HFFc6 (cell line): ENCODE data around the gene CCL1. TPM values are rescaled to one million over a fixed set of nuclear protein-coding genes. Genes with fewer than 3 reads are reported as not detected.

Experiments
- DNase-seq: peaks from one replicate; pipeline ENCODE4 v3.0.0-alpha.2; 2018
- H3K27ac Mint-ChIP-seq: 2 replicates; pipeline ENCODE4 v1.8.0; 2020; ENCODE audit warnings: mild to moderate bottlenecking, mixed read lengths
- H3K27me3 Mint-ChIP-seq: 2 replicates; pipeline ENCODE4 v1.8.0; 2021; ENCODE audit warnings: mild to moderate bottlenecking, moderate library complexity, mixed read lengths; ENCODE audit not compliant: insufficient read depth
- H3K36me3 Mint-ChIP-seq: 2 replicates; pipeline ENCODE4 v1.8.0; 2021; ENCODE audit warnings: low read depth, mixed read lengths
- H3K4me1 Mint-ChIP-seq: 2 replicates; pipeline ENCODE4 v1.8.0; 2020; ENCODE audit warnings: low read depth, mixed read lengths
- H3K4me3 Mint-ChIP-seq: 2 replicates; pipeline ENCODE4 v1.8.0; 2020; ENCODE audit warnings: mild to moderate bottlenecking, moderate library complexity, mixed read lengths
- H3K9me3 Mint-ChIP-seq: 2 replicates; pipeline ENCODE4 v1.8.0; 2020; ENCODE audit warnings: mild to moderate bottlenecking, mixed read lengths
- total RNA-seq, 6 experiments: library from RNA; stranded (reverse); fragmentation: NEBNext Ultra II Directional; extraction: Animal tissue kit (Norgen Biotek cat#: 25700); gene quantifications; 2 replicates in 1 of 6; 3 replicates in 5 of 6; pipeline ENCODE4 v1.2.3, GENCODE V29; 2021
- TF ChIP-seq, protein P1 (sequence below): fragments of 200-600 bp; sonication (generic); IDR thresholded peaks from 2 replicates; pipeline ENCODE4 v1.5.0; 2021; ENCODE audit warnings: antibody characterized with exemption, mild to moderate bottlenecking

Gene CCL1
- total RNA-seq, 6 experiments from 2014 or later: 0.55 TPM; not detected in 5

DNA sequence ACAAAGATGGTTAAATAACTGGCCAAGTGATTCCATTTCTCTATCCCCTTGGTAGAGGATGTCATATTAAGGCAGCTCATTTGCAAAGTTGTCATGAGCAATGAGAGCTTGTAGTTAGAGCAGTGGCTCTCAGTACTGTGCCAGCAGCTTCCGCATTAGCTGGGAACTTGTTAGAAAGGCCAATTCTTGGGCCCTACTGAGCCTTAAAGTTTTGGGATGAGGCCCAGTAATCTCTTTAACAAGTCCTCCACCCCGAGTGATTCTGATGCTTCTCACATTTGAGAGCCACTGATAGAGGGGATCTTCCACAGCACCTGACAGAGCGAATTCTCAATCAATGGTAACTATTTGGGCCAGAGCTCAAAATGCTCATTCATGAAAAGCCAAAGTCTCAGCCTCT, 20.2 kb upstream of the CCL1 start:
- peaks cover 9% of the 10 kb centered on the region for H3K4me1 Mint-ChIP-seq
- no peak overlapping the region for H3K27ac Mint-ChIP-seq
- H3K4me3 Mint-ChIP-seq: no peak overlapping the region
- no peak for DNase-seq
- no peaks in the 10 kb centered on the region for H3K36me3 Mint-ChIP-seq
- TF ChIP-seq, protein P1, sequence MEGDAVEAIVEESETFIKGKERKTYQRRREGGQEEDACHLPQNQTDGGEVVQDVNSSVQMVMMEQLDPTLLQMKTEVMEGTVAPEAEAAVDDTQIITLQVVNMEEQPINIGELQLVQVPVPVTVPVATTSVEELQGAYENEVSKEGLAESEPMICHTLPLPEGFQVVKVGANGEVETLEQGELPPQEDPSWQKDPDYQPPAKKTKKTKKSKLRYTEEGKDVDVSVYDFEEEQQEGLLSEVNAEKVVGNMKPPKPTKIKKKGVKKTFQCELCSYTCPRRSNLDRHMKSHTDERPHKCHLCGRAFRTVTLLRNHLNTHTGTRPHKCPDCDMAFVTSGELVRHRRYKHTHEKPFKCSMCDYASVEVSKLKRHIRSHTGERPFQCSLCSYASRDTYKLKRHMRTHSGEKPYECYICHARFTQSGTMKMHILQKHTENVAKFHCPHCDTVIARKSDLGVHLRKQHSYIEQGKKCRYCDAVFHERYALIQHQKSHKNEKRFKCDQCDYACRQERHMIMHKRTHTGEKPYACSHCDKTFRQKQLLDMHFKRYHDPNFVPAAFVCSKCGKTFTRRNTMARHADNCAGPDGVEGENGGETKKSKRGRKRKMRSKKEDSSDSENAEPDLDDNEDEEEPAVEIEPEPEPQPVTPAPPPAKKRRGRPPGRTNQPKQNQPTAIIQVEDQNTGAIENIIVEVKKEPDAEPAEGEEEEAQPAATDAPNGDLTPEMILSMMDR: no peak
- H3K9me3 Mint-ChIP-seq: no peaks in the 10 kb centered on the region
- peaks cover 4% of the 10 kb centered on the region for H3K27me3 Mint-ChIP-seq

DNA sequence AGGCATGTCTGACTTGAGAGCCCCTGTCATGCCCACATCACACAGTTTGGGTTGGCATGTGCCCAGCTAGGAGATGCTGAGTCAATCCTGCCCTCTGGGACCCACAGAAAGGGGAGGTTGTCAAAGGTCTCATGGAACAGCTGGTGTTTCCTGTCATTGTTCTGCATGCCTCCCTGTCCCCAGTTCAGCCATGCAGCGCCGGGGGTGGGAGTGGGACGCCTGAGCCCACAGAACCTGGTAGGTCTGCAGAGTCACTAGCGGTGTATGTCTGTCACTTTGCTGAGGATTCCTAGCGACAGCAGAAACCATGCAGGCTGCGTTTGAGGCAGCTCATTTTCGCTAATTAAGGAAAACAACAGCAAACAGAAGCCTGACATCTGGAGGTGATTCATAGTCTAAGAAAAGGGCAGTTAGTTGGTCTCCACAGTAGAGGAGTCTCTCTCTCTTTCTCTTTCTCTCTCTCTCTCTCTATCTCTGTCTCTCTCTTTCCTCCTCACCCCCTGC, 19.6 kb upstream of the CCL1 start:
- no peaks in the 10 kb centered on the region for H3K9me3 Mint-ChIP-seq
- H3K36me3 Mint-ChIP-seq: no peaks in the 10 kb centered on the region
- H3K27me3 Mint-ChIP-seq: peaks cover 4% of the 10 kb centered on the region
- no peak overlapping the region for H3K27ac Mint-ChIP-seq
- no peak overlapping the region for H3K4me3 Mint-ChIP-seq
- no peak for DNase-seq
- TF ChIP-seq, protein P1: no peak
- peaks cover 9% of the 10 kb centered on the region for H3K4me1 Mint-ChIP-seq

DNA sequence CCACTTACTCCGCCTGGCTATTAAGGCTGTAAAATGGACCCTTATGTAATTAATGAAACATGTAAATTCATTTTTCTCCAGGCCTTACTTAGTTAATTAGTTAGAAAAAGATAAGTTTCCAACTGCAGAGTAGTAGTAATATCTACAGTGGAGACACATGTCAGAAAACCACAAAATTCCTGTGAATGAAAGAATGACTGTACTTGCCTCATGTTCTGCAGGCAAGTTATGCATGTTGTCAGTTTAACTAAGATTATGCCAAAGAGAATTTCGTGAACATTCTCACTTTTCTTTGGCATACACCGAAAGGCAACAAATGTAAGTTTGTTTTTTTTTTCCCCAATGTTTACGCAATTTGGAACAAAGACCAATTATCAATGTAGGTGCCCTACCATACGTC, 16.8 kb upstream of the CCL1 start:
- H3K4me3 Mint-ChIP-seq: no peak overlapping the region
- H3K27me3 Mint-ChIP-seq: peaks cover 6% of the 10 kb centered on the region
- TF ChIP-seq, protein P1: no peak
- H3K4me1 Mint-ChIP-seq: no peaks in the 10 kb centered on the region
- H3K27ac Mint-ChIP-seq: no peak overlapping the region
- DNase-seq: no peak
- no peaks in the 10 kb centered on the region for H3K9me3 Mint-ChIP-seq
- H3K36me3 Mint-ChIP-seq: no peaks in the 10 kb centered on the region

DNA sequence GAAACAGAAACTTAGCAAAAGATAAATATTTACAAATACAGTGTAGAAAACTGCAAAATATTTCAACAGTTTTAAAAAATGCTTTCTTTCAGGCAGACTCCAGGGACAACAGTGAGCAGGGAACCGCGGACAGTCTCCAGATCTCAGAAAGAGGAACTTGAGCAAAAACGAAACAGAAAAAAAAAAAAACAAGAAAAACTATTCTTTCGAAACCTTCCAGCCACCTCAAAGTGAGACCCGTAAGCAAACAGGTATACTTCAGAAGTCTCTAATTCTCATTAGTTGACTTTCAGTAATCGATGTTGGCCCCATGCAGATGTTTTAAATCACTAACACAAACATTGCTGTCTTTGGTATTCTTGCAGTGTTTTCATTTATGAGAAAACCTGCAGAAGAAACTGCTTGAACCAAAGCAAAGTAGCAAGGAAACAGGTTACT, 15.7 kb upstream of the CCL1 start:
- H3K4me1 Mint-ChIP-seq: no peaks in the 10 kb centered on the region
- no peak for DNase-seq
- H3K4me3 Mint-ChIP-seq: no peak overlapping the region
- TF ChIP-seq, protein P1: no peak
- no peak overlapping the region for H3K27ac Mint-ChIP-seq
- peaks cover 6% of the 10 kb centered on the region for H3K27me3 Mint-ChIP-seq
- H3K36me3 Mint-ChIP-seq: no peaks in the 10 kb centered on the region
- H3K9me3 Mint-ChIP-seq: no peaks in the 10 kb centered on the region

DNA sequence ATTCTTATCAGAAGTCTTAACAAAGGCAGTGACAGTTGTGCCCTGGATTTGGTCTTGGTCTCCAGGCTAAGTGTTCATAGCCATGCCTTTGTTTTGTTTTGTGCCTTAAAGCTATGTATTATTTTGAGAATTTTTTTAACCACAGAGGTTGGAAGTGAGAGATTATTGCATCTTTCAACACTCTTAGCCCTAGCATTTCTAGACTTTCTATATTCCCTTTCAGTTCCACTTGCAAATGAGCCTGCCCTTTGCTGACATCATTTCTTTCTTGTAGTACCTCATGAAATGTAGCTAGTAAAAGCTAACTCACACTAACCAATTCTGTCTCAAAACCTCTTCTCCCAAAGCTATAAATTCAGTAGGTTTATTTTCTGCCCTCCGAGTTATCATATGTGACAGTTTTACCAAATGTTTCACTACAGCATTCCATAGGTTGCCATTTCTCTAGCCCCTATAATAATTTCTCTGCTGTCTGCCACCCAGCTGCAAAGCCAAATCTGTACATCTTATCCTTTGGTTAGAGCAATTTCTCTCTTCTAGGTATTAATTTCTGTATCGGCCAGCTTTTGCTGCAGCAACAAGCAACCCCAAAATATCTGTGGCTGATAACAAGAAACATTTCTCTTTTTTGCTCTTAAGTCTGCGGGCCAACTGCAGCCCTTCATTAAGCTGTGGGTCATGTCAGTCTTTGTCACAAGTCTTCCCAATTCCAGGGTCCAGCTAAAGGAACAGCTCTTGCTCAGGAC, 14.2 kb upstream of the CCL1 start:
- Mint-ChIP-seq H3K4me1 (no peaks in the 10 kb centered on the region), H3K36me3 (no peaks in the 10 kb centered on the region), H3K27me3 (peaks cover 4% of the 10 kb centered on the region), H3K9me3 (no peaks in the 10 kb centered on the region), H3K4me3 (no peak overlapping the region), H3K27ac (no peak overlapping the region)
- TF ChIP-seq, protein P1: no peak
- no peak for DNase-seq
